ENCODE results near the gene OR2M4. TPM values are rescaled to one million over a fixed set of nuclear protein-coding genes. Genes with fewer than 3 reads are reported as not detected.
"Not testable (repeated sequence)": the region's sequence is repeated elsewhere in the genome, so short reads cannot be mapped to it uniquely, and the experiment has no call there.

OR2M4 gene
- total RNA-seq, 1 donor from 2014 or later, result not detected

DNA sequence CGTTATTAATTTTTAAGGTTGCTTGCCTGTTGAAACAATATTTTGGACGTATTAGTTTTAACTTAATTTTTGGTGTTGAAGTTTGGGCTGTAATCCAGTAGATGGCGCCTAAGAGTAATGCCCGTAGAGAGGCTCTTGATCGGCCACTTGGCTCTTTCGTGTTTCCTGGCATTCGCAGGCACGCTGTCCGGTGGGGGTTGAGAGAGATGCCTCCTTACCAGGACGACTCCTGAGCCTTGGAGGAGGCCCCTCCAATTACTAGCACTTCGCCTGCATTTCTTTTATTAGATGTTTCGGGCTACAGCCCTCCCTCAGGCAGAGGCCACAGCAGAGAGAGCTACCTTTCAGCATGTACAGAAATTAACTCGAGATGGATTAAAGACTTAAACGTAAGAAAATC lies 12.0 kb downstream of the OR2M4 start:
- H3K4me3 ChIP-seq (ENCODE audit: low read length in 3 of 3), result no peak overlapping the region
- no peaks in the 10 kb centered on the region for H3K4me1 ChIP-seq (ENCODE audit: control insufficient read depth in 3 of 3, insufficient read depth in 3 of 3, low read length in 3 of 3)
- H3K27me3 ChIP-seq (ENCODE audit: control insufficient read depth in 3 of 3, insufficient read depth in 3 of 3, low read length in 3 of 3), result no peaks in the 10 kb centered on the region
- no peak overlapping the region for H3K9ac ChIP-seq (ENCODE audit: low read depth in 1 of 3, low read length in 3 of 3)
- H3K36me3 ChIP-seq (ENCODE audit: control insufficient read depth in 3 of 3, insufficient read depth in 3 of 3, low read length in 3 of 3), result no peaks in the 10 kb centered on the region
- H3K9me3 ChIP-seq (ENCODE audit: control insufficient read depth in 3 of 3, low read length in 3 of 3), result peaks cover 0 to 2% (median 0%) of the 10 kb centered on the region in 3 donors
- no peak overlapping the region for H3K27ac ChIP-seq (ENCODE audit: low read depth, low read length)

DNA sequence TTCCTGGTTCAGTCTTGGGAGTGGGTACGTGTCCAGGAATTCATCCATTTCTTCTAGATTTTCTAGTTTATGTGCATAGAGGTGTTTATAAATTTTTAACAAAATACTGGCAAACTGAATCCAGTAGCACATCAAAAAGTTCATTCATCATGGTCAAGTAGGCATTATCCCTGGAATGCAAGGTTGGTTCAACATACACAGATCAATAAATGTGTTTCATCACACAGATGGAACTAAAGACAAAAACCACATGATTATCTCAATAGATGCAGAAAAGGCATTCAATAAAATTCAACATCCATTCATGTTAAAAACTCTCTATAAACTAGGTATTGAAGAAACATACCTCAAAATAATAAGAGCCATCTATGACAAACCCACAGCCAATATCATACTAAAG lies 28.1 kb downstream of the OR2M4 start:
- not testable (repeated sequence) for H3K4me3 ChIP-seq (ENCODE audit: low read length in 3 of 3); H3K36me3 ChIP-seq (ENCODE audit: control insufficient read depth in 3 of 3, insufficient read depth in 3 of 3, low read length in 3 of 3); H3K27me3 ChIP-seq (ENCODE audit: control insufficient read depth in 3 of 3, insufficient read depth in 3 of 3, low read length in 3 of 3); H3K9ac ChIP-seq (ENCODE audit: low read depth in 1 of 3, low read length in 3 of 3); H3K9me3 ChIP-seq (ENCODE audit: control insufficient read depth in 3 of 3, low read length in 3 of 3); H3K27ac ChIP-seq (ENCODE audit: low read depth, low read length); H3K4me1 ChIP-seq (ENCODE audit: control insufficient read depth in 3 of 3, insufficient read depth in 3 of 3, low read length in 3 of 3)

DNA sequence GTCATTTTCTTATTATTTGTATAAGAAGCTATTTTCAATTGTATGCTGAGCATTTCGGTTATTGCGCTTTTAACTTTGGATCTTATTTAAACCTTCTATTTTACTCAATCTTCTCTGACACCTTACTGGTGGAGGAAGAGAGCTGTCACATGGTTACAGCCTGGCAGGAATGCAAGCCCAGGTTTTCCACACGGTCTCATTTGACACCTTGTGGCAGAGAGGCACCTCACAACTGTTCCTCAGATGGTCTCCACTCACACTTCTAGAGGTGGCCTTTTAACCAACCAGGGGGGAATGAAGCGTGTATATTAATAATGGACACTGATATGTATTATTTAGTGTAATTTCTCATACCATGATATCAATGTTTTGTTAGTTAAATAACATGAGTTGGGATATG lies 37.0 kb downstream of the OR2M4 start:
- Histone ChIP-seq H3K9me3 (ENCODE audit: control insufficient read depth in 3 of 3, low read length in 3 of 3) (no peaks in the 10 kb centered on the region), H3K4me1 (ENCODE audit: control insufficient read depth in 3 of 3, insufficient read depth in 3 of 3, low read length in 3 of 3) (no peaks in the 10 kb centered on the region)

DNA sequence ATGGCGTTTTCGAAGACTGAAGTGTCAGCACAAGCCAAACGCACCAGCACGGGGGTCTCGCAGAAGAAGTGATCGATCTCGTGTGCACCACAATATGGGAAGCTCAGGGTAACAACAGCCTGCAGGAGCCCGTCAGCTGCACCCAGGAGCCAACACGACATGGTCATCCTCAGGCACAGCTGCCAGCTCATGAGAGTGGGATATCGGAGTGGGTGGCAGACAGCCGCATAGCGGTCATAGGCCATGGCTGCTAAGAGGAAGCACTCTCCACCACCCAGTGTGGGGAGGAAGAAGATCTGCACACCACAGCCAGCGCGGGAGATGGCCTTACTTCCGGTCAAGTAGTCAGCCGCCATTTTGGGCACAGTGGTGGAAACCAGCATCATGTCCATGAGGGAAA lies 42.0 kb downstream of the OR2M4 start:
- not testable (repeated sequence) for H3K9ac ChIP-seq (ENCODE audit: low read depth in 1 of 3, low read length in 3 of 3); H3K27me3 ChIP-seq (ENCODE audit: control insufficient read depth in 3 of 3, insufficient read depth in 3 of 3, low read length in 3 of 3); H3K4me3 ChIP-seq (ENCODE audit: low read length in 3 of 3); H3K9me3 ChIP-seq (ENCODE audit: control insufficient read depth in 3 of 3, low read length in 3 of 3); H3K4me1 ChIP-seq (ENCODE audit: control insufficient read depth in 3 of 3, insufficient read depth in 3 of 3, low read length in 3 of 3); H3K36me3 ChIP-seq (ENCODE audit: control insufficient read depth in 3 of 3, insufficient read depth in 3 of 3, low read length in 3 of 3); H3K27ac ChIP-seq (ENCODE audit: low read depth, low read length)

More for the DNA sequence above, 37.0 kb downstream of the OR2M4 start:
- Histone ChIP-seq H3K9ac (ENCODE audit: low read depth in 1 of 3, low read length in 3 of 3) (no peak overlapping the region), H3K27me3 (ENCODE audit: control insufficient read depth in 3 of 3, insufficient read depth in 3 of 3, low read length in 3 of 3) (no peaks in the 10 kb centered on the region), H3K36me3 (ENCODE audit: control insufficient read depth in 3 of 3, insufficient read depth in 3 of 3, low read length in 3 of 3) (no peaks in the 10 kb centered on the region), H3K27ac (ENCODE audit: low read depth, low read length) (no peak overlapping the region), H3K4me3 (ENCODE audit: low read length in 3 of 3) (no peak overlapping the region)

DNA sequence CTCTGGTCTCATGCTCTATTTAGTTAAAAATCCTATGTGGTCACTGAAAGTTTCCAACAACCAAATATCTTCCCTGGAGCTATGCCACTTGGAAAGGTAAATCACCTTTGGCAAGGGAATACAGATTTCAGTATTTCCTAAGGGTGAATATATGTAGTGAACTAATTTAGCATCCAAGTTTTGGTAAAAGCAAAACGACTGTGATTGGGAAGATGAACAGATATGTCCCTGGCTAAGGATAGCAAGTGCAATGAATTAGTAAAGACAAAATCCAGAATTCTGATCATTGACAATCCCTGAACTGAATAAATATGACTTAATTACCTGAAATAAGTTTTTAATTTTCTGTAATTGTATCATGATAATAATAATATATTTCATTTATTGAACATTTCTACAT lies 46.7 kb downstream of the OR2M4 start, which contains the start of gene OR2T33:
TSS of gene OR2T33 (minus strand) at position 101 of the 400 bp plus-strand sequence. CDS start 4,162 bp downstream, outside the sequence.
- Histone ChIP-seq H3K4me1 (ENCODE audit: control insufficient read depth in 3 of 3, insufficient read depth in 3 of 3, low read length in 3 of 3) (no peaks in the 10 kb centered on the region), H3K27me3 (ENCODE audit: control insufficient read depth in 3 of 3, insufficient read depth in 3 of 3, low read length in 3 of 3) (no peaks in the 10 kb centered on the region)

DNA sequence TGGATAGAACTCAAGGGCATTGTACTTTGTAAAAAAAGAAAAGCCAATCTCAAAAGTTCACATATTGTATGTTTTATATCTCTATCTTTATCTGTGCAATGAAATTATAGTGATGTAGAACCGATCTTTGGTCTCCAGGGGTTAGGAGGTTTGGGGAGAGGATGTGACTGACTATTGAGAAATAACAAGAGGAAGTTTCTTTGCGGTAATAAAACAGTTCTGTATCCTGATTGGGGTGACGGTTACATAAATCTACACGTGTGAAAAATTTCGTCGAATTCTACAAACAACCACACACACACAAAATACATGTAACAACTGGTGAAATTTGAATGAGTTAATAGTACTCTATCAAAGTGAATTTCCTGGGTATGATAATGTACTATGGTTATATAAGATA lies 57.2 kb downstream of the OR2M4 start:
- no peaks in the 10 kb centered on the region for H3K36me3 ChIP-seq (ENCODE audit: control insufficient read depth in 3 of 3, insufficient read depth in 3 of 3, low read length in 3 of 3)
- H3K27me3 ChIP-seq (ENCODE audit: control insufficient read depth in 3 of 3, insufficient read depth in 3 of 3, low read length in 3 of 3), result no peaks in the 10 kb centered on the region
- no peaks in the 10 kb centered on the region for H3K4me1 ChIP-seq (ENCODE audit: control insufficient read depth in 3 of 3, insufficient read depth in 3 of 3, low read length in 3 of 3)
- no peak overlapping the region for H3K4me3 ChIP-seq (ENCODE audit: low read length in 3 of 3)
- H3K27ac ChIP-seq (ENCODE audit: low read depth, low read length), result no peak overlapping the region
- H3K9ac ChIP-seq (ENCODE audit: low read depth in 1 of 3, low read length in 3 of 3), result no peak overlapping the region
- no peaks in the 10 kb centered on the region for H3K9me3 ChIP-seq (ENCODE audit: control insufficient read depth in 3 of 3, low read length in 3 of 3)

More for the DNA sequence above, 46.7 kb downstream of the OR2M4 start, which contains the start of gene OR2T33:
- no peaks in the 10 kb centered on the region for H3K9me3 ChIP-seq (ENCODE audit: control insufficient read depth in 3 of 3, low read length in 3 of 3)
- H3K36me3 ChIP-seq (ENCODE audit: control insufficient read depth in 3 of 3, insufficient read depth in 3 of 3, low read length in 3 of 3), result no peaks in the 10 kb centered on the region
- H3K9ac ChIP-seq (ENCODE audit: low read depth in 1 of 3, low read length in 3 of 3), result no peak within 1 kb of the TSS
- H3K4me3 ChIP-seq (ENCODE audit: low read length in 3 of 3), result no peak within 1 kb of the TSS
- H3K27ac ChIP-seq (ENCODE audit: low read depth, low read length), result no peak within 1 kb of the TSS

Other genes starting within 250 kb of the OR2M4 start
- not detected for gene OR2L5, start 217.8 kb upstream of the OR2M4 start, total RNA-seq
- not detected for gene OR2L2, start 201.3 kb upstream of the OR2M4 start, total RNA-seq
- gene OR2L3, start 184.6 kb upstream of the OR2M4 start, total RNA-seq, result not detected
- not detected for gene OR2L13, start 136.2 kb upstream of the OR2M4 start, total RNA-seq
- not detected for gene OR2M5, start 86.3 kb upstream of the OR2M4 start, total RNA-seq
- gene OR2M2, start 56.6 kb upstream of the OR2M4 start, total RNA-seq, result not detected
- gene OR2M3, start 34.2 kb upstream of the OR2M4 start, total RNA-seq, result not detected
- gene OR2T33, start 46.6 kb downstream of the OR2M4 start, total RNA-seq, result not detected
- gene OR2T12, start 72.0 kb downstream of the OR2M4 start, total RNA-seq, result not detected
- not detected for gene OR2M7, start 93.2 kb downstream of the OR2M4 start, total RNA-seq
- not detected for gene OR14C36, start 117.4 kb downstream of the OR2M4 start, total RNA-seq
- not detected for gene OR2T4, start 130.2 kb downstream of the OR2M4 start, total RNA-seq
- not detected for gene OR2T6, start 144.3 kb downstream of the OR2M4 start, total RNA-seq
- not detected for gene OR2T1, start 171.6 kb downstream of the OR2M4 start, total RNA-seq
- gene OR2T2, start 214.2 kb downstream of the OR2M4 start, total RNA-seq, result not detected
- not detected for gene OR2T3, start 241.9 kb downstream of the OR2M4 start, total RNA-seq

Measured in skeletal muscle tissue (tissue), 4 donors.